Skeletal muscle cell (primary cell): ENCODE data around the gene CRAMP1.
"Not testable (repeated sequence)": the region's sequence is repeated elsewhere in the genome, so short reads cannot be mapped to it uniquely, and the experiment has no call there.

Experiments used
- DNase-seq: peaks from one replicate; pipeline ENCODE4 v3.0.0-alpha.2; 2010; ENCODE audit warnings: low read depth
- H3K4me3 ChIP-seq: 2 replicates; pipeline ENCODE4 v1.5.1; 2011; ENCODE audit warnings: low read depth, mild to moderate bottlenecking, control low read depth, low read length, moderate library complexity

CRAMP1 gene

GRCh38 chr16:1705688-1706385, 93.7 kb downstream of the CRAMP1 start, which contains the start of gene MAPK8IP3:
TSS of gene MAPK8IP3 (plus strand) at chr16:1706195. CDS start at chr16:1706340, 145 bp downstream.
- DNase-seq, result peak; percentile 45
- H3K4me3 ChIP-seq, result peak within 1 kb of the TSS; percentile 91

GRCh38 chr16:1706386-1707192, 94.4 kb downstream of the CRAMP1 start:
- no peak for DNase-seq
- H3K4me3 ChIP-seq, result peak overlapping the region; percentile 91

GRCh38 chr16:1707193-1707790, 95.1 kb downstream of the CRAMP1 start:
- DNase-seq, result no peak
- peak overlapping the region; percentile 91 for H3K4me3 ChIP-seq

GRCh38 chr16:1708083-1708767, 96.1 kb downstream of the CRAMP1 start:
- DNase-seq, result no peak
- no peak overlapping the region for H3K4me3 ChIP-seq

GRCh38 chr16:1708768-1709180, 96.6 kb downstream of the CRAMP1 start:
- DNase-seq, result no peak
- H3K4me3 ChIP-seq, result no peak overlapping the region

GRCh38 chr16:1709356-1709755, 97.2 kb downstream of the CRAMP1 start:
- no peak overlapping the region for H3K4me3 ChIP-seq
- DNase-seq, result no peak

GRCh38 chr16:1710811-1711507, 98.8 kb downstream of the CRAMP1 start:
- no peak for DNase-seq
- H3K4me3 ChIP-seq, result no peak overlapping the region

GRCh38 chr16:1712791-1713261, 100.7 kb downstream of the CRAMP1 start:
- no peak for DNase-seq
- no peak overlapping the region for H3K4me3 ChIP-seq

GRCh38 chr16:1713331-1713730, 101.2 kb downstream of the CRAMP1 start:
- no peak for DNase-seq
- no peak overlapping the region for H3K4me3 ChIP-seq

GRCh38 chr16:1713933-1714332, 101.8 kb downstream of the CRAMP1 start:
- no peak for DNase-seq
- H3K4me3 ChIP-seq, result no peak overlapping the region

GRCh38 chr16:1715220-1715619, 103.1 kb downstream of the CRAMP1 start:
- H3K4me3 ChIP-seq, result no peak overlapping the region
- DNase-seq, result no peak

- not testable (repeated sequence) for DNase-seq, H3K4me3 ChIP-seq
Observed at GRCh38 chr16:1718236-1718635, 106.1 kb downstream of the CRAMP1 start.

- DNase-seq, result not testable (repeated sequence)
Observed at GRCh38 chr16:1719559-1720229, 107.5 kb downstream of the CRAMP1 start.

GRCh38 chr16:1721372-1721771, 109.2 kb downstream of the CRAMP1 start:
- no peak for DNase-seq
- H3K4me3 ChIP-seq, result no peak overlapping the region

More at GRCh38 chr16:1719559-1720229, 107.5 kb downstream of the CRAMP1 start:
- not testable (repeated sequence) for H3K4me3 ChIP-seq

- DNase-seq, result no peak
Observed at GRCh38 chr16:1723450-1724147, 111.4 kb downstream of the CRAMP1 start.

GRCh38 chr16:1724491-1724890, 112.3 kb downstream of the CRAMP1 start:
- no peak overlapping the region for H3K4me3 ChIP-seq
- no peak for DNase-seq

More at GRCh38 chr16:1723450-1724147, 111.4 kb downstream of the CRAMP1 start:
- no peak overlapping the region for H3K4me3 ChIP-seq

- DNase-seq, result no peak
- no peak overlapping the region for H3K4me3 ChIP-seq
Observed at GRCh38 chr16:1726661-1727502, 114.7 kb downstream of the CRAMP1 start.
